ENCODE results near the gene DNMT3A. TPM values are rescaled to one million over a fixed set of nuclear protein-coding genes. Genes with fewer than 3 reads are reported as not detected.
A peak's percentile ranks its signal among the peaks of the same experiment; 100 is the strongest.

Gene DNMT3A
- total and polyA plus RNA-seq, 2 donors (not counting 1 experiment from before 2014, with no cell fraction given) = 8.9 to 24.5 TPM

DNA sequence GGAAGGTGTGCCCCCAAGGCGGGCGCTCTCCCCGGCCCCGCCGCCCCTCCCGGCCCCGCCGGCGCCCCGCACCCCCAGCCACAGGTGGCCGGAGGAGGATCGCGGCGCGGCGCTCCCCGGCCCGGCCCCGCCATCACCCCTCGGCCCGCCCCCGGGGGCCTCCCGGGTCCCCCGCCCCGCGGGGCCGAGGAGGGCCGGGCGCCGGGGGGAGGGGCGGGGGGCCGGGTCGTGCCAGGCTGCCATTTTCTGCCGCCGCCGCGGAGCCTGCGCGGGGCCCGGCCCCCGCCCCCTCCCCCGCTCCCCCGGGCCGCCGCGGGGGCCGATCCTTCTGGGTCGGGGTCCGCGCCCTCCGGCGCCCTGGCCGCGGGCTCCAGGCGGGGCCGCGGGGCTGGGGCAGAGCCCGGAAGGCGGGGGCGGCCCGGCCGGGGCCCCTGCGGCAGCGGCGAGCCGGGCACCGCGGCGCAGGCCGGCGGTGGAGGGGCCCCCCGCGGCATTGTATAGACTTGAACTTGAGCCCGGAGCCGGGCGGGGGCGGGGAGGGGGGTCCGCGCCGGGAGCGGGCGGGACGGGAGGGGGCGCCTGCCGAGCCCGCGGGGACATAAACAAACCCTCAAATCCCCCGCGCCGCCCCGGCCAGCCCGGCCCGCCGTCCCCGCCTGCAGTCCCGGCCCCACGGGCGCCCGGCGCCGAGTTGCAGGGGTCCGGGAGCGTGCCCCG, 556 bp downstream of the DNMT3A start:
- peaks cover 28% of the 10 kb centered on the region for H3K4me1 Mint-ChIP-seq
- Histone ChIP-seq H2AFZ (ENCODE audit: insufficient read depth, low read depth, low read length, poor library complexity, severe bottlenecking) (no peak overlapping the region), H3K4me2 (replicated peaks; ENCODE audit: low read depth, low read length, poor library complexity, severe bottlenecking) (peak overlapping the region; percentile 91), H3K79me2 (ENCODE audit: control insufficient read depth, insufficient read depth, low read length) (peaks cover 27% of the 10 kb centered on the region), H3K9me3 (ENCODE audit: control extremely low read depth in 1 of 3, control insufficient read depth in 2 of 3, insufficient read depth in 1 of 3, low read length in 2 of 3) (no peaks in the 10 kb centered on the region), H3K4me1 (ENCODE audit: control insufficient read depth in 2 of 2, insufficient read depth in 2 of 2, low read length in 2 of 2) (peaks cover 8 to 10% of the 10 kb centered on the region in 2 donors), H3K27ac (ENCODE audit: low read length in 2 of 2) (no peak overlapping the region), H4K20me1 (ENCODE audit: control insufficient read depth, insufficient read depth, low read length, poor library complexity, severe bottlenecking) (peaks cover 46% of the 10 kb centered on the region), H3K27me3 (replicated peaks in 1 of 4; ENCODE audit: control extremely low read depth in 1 of 4, control insufficient read depth in 3 of 4, insufficient read depth in 4 of 4, low read length in 3 of 4) (peaks cover 0 to 4% (median 1%) of the 10 kb centered on the region in 4 experiments), H3K36me3 (replicated peaks in 1 of 2; ENCODE audit: control extremely low read depth in 1 of 2, control insufficient read depth in 1 of 2, extremely low read depth in 1 of 2, insufficient read depth in 2 of 2, low read length in 1 of 2) (peaks cover 0 to 2% of the 10 kb centered on the region in 2 experiments), H3K4me3 (ENCODE audit: control extremely low read depth in 1 of 5, extremely low read depth in 1 of 5, insufficient read depth in 1 of 5, low read depth in 2 of 5, low read length in 4 of 5) (peak overlapping the region in 3 of 5 experiments; percentile 46 to 57 (median 53)), H3K9ac (ENCODE audit: low read length) (no peak overlapping the region)
- ChIA-PET POLR2A (no interaction called here), CTCF (interaction anchor here (1.8 kb wide), 1 partner anchor 21 kb away, joined by 7 read pairs; no protein-coding TSS in a partner anchor)
- DNase-seq (no peak), ATAC-seq (ENCODE audit: low read depth) (peak; percentile 7)
- H3K27me3 Mint-ChIP-seq = no peaks in the 10 kb centered on the region
- H3K27ac Mint-ChIP-seq = no peak overlapping the region
- no peak overlapping the region for H3K4me3 Mint-ChIP-seq
- no peaks in the 10 kb centered on the region for H3K9me3 Mint-ChIP-seq (ENCODE audit: insufficient read depth)
- TF ChIP-seq EZH2 (IDR thresholded peaks at IDR 0.05; ENCODE audit: borderline replicate concordance, insufficient read depth, low read depth, low read length, poor library complexity, severe bottlenecking) (no peak), CTCF (IDR thresholded peaks at IDR 0.05) (no peak)
- under 1% methylated on average over 99 of the region's 104 CpGs for WGBS (ENCODE audit: insufficient coverage)
- intact Hi-C loops (cut with micrococcal nuclease) = loop anchor here (5.0 kb wide), 1 partner anchor 39 kb away; no protein-coding TSS in a partner anchor

Data from B cell (primary cell).